HG02763 (cell line): ENCODE data around the gene PBXIP1.

Experiments
- ATAC-seq: cut with Tn5 transposase; IDR thresholded peaks from one replicate; pipeline ENCODE4 v1.9.1; 2021; ENCODE audit warnings: mild to moderate bottlenecking, moderate library complexity; ENCODE audit not compliant: unreplicated experiment

The PBXIP1 gene

DNA sequence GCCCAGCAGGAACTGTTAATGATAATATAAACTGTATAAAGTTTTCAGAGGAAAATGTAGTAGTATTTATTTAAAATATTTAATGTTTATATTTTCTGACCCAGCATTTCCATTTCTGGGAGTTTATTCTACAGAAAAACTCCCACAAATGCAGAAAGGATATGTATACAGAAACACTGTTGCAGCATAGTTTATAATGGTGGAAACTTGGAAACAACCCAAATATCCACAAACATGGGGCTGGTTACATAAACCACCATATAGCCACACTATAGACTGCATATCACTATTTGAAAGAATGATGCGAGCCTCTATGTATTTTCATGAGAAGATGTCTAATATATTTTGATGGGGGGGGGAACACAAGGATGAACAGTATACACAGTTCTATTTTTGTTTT lies 54.3 kb downstream of the PBXIP1 start:
- no peak for ATAC-seq

DNA sequence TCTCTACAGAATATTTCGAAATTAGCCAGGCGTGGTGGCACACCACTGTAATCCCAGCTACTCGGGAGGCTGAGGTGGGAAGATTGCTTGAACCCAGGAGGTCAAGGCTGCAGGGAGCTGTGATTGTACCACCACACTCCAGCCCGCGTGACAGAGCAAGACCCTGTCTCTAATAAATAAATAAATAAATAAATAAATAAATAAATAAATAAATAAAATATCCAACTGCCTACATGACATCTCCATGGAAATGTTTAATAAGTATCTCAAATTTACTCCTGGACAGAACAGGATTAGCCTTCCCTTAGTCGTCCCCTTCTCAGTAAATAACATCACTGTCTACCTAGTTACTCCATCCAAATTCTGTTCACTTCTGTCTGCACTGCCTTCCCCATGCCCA lies 56.9 kb downstream of the PBXIP1 start:
- ATAC-seq, result no peak

DNA sequence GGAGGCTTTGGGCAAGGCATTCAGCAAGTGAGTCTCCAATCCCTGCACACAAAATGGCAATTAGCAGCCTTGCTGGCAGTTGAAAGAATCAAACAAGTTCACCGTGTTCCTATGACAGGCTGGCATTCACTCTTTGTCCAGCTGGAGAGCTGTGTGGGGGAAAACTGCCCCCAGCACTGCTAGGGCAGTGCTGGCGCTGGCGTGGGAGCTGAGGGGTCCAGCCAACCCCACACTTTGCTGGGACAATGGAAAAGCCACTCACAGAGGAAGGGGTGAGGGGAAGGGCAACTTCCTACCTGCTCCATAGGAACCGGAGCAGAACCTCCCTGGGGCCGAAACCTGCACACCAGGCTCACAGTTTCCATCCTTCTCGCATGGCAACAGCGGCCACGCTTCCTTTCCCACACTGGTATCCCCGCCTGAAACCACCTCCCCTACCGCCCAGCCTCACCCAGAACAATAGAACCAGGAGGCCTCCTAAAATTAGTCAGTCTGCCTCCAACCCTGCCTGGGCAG lies 59.1 kb downstream of the PBXIP1 start:
- ATAC-seq, result no peak

DNA sequence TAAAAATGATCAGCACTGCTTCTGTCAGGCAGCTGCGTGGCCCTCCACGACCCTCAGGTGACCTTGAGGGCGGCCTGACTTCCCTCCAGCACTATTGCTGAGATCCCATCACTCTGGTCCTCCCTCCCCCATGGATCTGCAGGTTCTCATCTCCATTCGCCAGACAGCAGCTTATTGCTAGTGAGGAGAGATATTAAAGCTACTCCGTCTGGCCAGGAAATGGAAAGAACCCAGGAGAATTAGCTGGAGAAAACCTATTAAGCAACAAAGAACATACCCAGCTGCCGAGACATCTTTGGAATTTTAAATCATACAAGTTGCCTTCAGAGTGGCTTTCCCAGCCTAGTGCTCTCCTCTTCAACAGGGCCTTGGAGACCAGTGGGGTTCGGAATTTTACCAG lies 60.1 kb downstream of the PBXIP1 start:
- no peak for ATAC-seq
